Jurkat, Clone E6-1 (cell line): ENCODE data around the gene FARSA.
A peak's percentile ranks its signal among the peaks of the same experiment; 100 is the strongest.
"Not testable (repeated sequence)": the region's sequence is repeated elsewhere in the genome, so short reads cannot be mapped to it uniquely, and the experiment has no call there.

ENCODE experiments used
- DNase-seq: peaks from one replicate; pipeline ENCODE4 v3.0.0-alpha.2; 2011; ENCODE audit warnings: low read depth, low spot score
- H3K4me3 ChIP-seq: 2 replicates; pipeline ENCODE4 v1.5.1; 2011; ENCODE audit warnings: mild to moderate bottlenecking, low read length, control low read depth, moderate library complexity

The FARSA gene

GRCh38 chr19:12912571-12912970, 20.9 kb downstream of the FARSA start:
- DNase-seq = no peak
- H3K4me3 ChIP-seq = no peak overlapping the region

- no peak overlapping the region for H3K4me3 ChIP-seq
- DNase-seq = no peak
Observed at GRCh38 chr19:12907166-12907565, 26.3 kb downstream of the FARSA start.

DNA sequence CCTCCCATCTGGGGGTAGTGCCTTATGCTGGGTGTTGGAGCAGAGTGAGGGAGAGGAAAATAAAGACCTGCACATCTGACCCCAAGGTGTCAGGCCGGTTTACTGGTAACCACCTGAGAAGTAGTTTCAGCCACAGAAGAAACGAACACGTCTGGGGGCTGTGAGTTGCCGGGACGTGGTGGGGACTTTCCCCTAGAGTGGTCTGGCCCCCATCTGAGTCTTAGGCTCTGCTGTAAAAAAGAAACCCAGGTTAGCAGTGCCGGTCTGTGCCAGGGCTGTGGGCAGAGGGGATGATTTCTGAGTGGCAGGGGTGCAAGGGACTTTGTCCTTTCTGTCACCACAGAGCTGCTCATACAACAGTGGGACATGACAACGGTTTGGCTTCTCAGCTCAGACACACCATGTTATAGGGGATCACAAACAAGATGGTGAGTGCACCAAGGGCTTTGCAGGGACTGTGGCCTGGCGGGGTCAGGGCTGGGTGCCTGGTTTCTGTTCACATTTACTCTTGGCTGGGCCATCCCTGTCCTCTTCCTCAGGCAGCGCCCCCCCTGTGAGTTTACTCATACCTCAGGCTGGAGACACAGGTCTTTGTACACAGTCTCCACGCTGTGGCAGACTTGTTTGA, 33.5 kb downstream of the FARSA start:
- DNase-seq = no peak
- no peak overlapping the region for H3K4me3 ChIP-seq

DNA sequence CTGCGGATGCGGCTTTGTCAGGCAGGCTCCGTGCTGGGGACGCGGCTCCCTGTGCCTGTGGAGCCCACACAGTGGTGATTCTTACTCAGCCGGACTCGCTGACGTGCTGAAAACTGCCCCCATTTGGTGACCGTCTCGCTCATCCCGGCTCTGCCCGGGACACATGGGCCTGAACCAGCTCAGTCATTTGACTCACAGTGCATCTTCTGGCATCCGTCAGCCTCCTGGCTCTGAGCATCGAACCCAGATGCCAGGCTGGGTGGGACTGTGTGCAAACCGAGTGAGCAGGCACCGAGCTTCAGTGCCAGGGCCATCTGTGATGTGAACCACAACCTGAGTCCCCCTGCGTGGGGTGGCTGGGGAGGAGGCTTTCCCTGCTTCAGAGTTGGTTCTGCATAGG, 37.1 kb downstream of the FARSA start:
- no peak overlapping the region for H3K4me3 ChIP-seq
- DNase-seq = no peak

DNA sequence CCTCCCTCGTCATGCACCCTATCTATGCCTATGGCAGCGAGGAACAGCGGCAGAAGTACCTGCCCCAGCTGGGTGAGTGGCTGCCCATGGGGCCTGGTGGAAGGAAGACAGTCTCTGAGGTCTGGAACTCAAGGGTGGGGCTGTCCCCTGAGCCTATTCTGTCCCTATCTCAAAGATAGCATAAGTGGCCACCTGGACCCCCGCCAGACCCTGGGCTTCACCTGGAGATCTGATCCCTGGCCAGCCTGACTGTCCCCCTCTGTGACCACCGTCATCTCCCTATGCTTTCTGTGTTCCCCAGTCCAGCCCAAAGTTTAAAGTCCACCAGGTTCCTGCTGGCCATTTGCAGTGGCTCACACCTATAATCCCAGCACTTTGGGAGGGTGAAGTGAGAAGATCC, 39.9 kb downstream of the FARSA start:
- no peak overlapping the region for H3K4me3 ChIP-seq
- no peak for DNase-seq

DNA sequence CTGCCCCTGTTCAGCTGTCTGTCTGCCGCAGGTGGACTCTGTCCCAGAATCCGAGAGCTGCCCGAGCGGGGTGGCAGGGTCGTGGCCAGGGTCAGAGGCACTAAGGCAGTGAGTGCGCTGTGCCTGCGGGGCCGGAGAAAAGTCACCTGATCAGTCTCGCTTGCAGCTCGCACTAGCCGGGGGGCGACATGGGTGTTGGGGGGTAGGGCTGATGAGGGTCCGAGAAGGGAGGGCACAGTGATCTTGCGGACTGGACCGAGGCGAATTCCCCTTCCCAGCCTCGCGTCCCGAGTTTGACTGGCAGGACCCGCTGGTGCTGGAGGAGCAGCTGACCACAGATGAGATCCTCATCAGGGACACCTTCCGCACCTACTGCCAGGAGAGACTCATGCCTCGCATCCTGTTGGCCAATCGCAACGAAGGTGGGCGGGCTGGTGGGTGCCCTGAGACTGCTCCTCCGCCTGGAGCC, 41.9 kb downstream of the FARSA start:
- no peak for DNase-seq
- H3K4me3 ChIP-seq = peak overlapping the region; percentile 97

GRCh38 chr19:12890787-12891552, 42.5 kb downstream of the FARSA start, which contains the start of gene GCDH:
Gene GCDH, plus strand, starts transcription at chr19:12891160. Its CDS starts 145 bp downstream, at chr19:12891305.
- peak within 1 kb of the TSS; percentile 97 for H3K4me3 ChIP-seq
- peak; percentile 99 for DNase-seq

- not testable (repeated sequence) for DNase-seq
- H3K4me3 ChIP-seq = peak overlapping the region; percentile 97
Observed at GRCh38 chr19:12890299-12890786, 43.2 kb downstream of the FARSA start.

DNA sequence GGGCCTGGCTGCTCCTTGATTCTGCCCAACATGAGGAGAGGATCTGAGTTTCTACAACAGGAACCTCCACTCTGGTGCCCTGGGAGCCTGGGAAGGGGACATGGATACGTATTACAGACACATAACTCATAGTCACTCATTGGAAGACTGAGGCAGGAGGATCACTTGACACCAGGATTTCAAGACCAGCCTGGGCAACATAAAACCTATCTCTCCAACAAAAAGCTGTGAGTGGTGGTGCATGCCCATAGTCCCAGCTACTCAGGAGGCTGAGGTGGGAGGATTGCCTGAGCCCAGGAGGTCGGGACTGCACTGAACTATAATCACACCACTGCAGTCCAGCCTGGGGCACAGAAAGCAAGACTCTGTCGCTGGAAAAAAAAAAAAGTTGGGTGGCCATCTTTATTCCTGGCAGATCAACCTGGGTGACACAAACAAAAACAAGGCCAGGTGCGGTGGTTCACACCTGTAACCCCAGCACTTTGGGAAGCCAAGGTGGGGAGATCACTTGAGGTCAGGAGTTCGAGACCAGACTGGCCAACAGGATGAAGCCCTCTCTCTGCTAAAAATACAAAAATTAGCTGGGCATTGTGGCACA, 45.4 kb downstream of the FARSA start:
- DNase-seq = no peak

DNA sequence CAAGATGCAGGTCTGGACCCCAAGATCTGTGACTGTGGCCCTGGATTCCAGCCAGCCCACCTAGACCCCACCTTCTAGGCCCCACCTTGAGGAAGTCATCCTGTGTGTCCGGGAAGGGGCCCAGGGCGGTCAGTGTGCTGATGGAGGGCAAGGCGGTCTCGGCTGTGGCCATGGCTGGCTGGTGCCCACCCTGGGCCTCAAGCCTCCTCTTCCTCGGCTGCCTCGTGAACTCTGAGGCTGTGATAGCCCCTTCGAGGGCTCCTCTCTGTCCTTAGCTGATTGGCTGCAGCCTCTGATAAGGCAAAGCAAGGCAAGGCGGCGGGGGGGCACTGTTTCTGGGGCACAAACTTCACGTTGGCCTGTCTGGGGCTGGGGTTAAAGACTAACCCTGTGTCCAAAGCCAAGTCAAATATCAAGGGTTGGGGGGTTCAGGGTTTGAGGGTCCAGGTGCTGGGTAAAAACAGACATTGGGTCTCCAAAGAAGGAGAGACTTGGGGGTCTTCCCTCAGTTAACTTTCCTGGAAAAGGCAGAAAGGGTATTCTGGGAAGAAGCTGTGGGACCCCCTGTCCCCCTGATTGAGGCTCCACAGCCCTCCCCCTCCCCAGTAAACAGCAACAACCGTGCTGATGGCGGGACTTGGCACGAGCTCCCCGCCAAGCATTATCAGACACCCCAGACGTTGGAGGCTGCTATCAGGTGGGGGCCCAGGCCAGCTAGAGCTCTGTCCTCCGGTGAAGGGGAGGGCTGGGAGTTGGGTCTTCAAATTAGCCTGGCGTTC, 46.4 kb downstream of the FARSA start, which contains the start of gene KLF1:
KLF1 (minus strand) TSS at position 233 of the 779 bp plus-strand sequence; CDS start at position 172, 61 bp downstream.
- no peak within 1 kb of the TSS for H3K4me3 ChIP-seq
- DNase-seq = no peak

More for the DNA sequence above, 45.4 kb downstream of the FARSA start:
- no peak overlapping the region for H3K4me3 ChIP-seq

DNA sequence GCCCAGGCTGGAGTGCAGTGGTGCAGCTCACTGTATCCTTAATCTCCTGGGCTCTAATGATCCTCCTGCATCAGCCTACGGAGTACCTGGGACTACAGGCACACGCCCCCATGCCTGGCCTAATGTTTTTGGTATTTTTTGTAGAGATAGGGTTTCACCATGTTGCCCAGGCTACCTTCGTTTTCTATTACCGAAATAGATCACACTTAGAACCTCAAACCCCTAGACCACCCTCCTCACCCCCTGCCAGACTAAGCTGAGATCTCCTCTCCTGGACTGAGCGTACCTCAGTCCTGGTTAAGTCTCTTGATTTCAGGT, 46.9 kb downstream of the FARSA start:
- no peak overlapping the region for H3K4me3 ChIP-seq
- DNase-seq = no peak

GRCh38 chr19:12885749-12886650, 47.5 kb downstream of the FARSA start:
- no peak overlapping the region for H3K4me3 ChIP-seq
- no peak for DNase-seq

GRCh38 chr19:12884926-12885748, 48.4 kb downstream of the FARSA start:
- peak; percentile 71 for DNase-seq
- peak overlapping the region; percentile 46 for H3K4me3 ChIP-seq

- peak overlapping the region; percentile 46; the same call in 1 of the 2 replicates for H3K4me3 ChIP-seq
Observed at GRCh38 chr19:12884627-12884925, 48.9 kb downstream of the FARSA start.

DNA sequence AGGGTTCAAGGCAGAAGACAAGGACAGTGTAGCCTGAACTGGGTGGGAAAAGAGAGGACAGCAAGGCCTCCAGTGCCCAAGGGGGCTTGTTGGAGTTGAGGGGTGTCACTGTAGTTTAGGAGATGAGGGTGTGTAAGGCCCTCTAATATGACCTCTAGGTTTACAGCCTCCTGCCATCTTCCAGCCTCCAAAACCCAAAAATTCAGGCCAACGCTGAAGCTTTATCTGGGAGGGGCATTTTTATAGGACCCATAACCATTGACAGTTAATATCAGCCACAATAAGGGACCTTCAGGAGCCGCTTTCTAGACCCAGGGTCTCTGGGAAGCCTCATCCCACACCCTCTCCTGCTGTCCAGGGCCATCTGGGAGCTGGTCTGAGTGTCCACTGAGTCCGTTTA, 49.3 kb downstream of the FARSA start:
- no peak for DNase-seq
- no peak overlapping the region for H3K4me3 ChIP-seq

More at GRCh38 chr19:12884627-12884925, 48.9 kb downstream of the FARSA start:
- no peak for DNase-seq

DNA sequence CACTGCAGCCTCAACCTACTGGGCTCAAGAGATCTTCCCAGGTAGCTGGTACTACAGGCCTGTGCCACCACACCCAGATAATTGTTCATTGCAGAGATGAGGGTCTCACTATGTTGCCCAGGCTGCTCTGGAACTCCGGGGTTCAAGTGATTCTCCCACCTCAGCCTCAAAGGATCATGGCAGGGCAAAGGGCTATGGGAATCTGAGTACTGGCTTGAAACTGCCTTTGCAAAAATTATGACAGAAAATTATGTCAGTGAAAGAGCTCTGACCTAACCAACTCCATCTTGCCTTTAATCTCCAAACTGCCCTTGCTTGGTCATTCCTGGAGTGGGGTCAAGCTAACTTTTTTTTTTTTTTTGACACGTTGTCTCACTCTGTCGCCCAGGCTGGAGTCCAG, 50.9 kb downstream of the FARSA start:
- DNase-seq = no peak

DNA sequence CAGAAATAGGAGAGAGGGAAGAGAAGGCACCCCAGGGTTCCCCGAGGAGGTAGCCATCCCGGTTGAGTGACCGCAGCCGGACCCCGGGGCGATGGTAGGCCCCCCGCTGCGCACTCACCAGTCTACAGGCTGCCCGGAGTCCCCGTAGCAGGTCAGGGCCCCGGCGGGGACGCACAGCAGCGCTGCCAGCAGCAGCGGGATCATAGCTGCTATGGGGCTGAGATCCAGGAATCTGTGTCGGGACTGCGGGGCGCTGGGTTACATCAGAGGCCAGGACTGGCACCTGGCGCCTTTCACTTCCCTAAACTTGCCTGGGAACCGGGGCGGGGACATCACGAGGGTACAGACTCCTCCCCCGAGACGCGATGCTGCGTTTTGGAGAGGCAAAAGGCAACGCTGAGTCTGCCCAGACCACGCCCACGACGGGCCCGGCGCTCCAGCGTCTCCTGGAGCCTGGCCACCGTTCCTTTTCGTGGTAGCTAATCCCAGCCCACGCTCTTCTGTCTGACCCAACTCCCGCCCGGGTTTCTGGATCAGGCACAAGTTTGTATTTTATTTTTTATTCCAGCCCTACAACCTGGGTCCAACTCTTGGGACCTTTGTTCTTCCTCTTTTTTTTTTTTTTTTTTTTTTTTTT, 52.2 kb downstream of the FARSA start, which contains the start of gene DNASE2:
DNASE2 (minus strand) TSS at position 278 of the 637 bp plus-strand sequence; CDS start at position 204, 74 bp downstream.
- H3K4me3 ChIP-seq = peak within 1 kb of the TSS; percentile 75
- peak; percentile 88 for DNase-seq

More for the DNA sequence above, 50.9 kb downstream of the FARSA start:
- no peak overlapping the region for H3K4me3 ChIP-seq
